Right lobe of liver (tissue), 6 donors: Measurements from ENCODE around the gene CACNA1B. TPM values are rescaled to one million over a fixed set of nuclear protein-coding genes. Genes with fewer than 3 reads are reported as not detected.
A peak's percentile ranks its signal among the peaks of the same experiment; 100 is the strongest.
"Not testable (repeated sequence)": the region's sequence is repeated elsewhere in the genome, so short reads cannot be mapped to it uniquely, and the experiment has no call there.

ENCODE experiments used
- ATAC-seq, 4 donors: fragments of 200-7000 bp; cut with Tn5 transposase; one replicate each; pipeline ENCODE4 v1.9.1; 2020; ENCODE audit warnings: mild to moderate bottlenecking in 4 of 4, moderate library complexity in 4 of 4
- DNase-seq, 3 donors: peaks; one replicate each; pipeline ENCODE4 v3.0.0-alpha.2; 2020
- H3K27ac ChIP-seq, 3 donors: fragments of 200-600 bp; one replicate each; pipeline ENCODE4 v1.8.0; 2022
- H3K27me3 ChIP-seq, 2 donors: fragments of 200-600 bp; one replicate each; pipeline ENCODE4 v1.8.0; 2022
- H3K36me3 ChIP-seq, 4 donors: fragments of 200-600 bp; sonication (generic) in 1 of 4; one replicate each; pipeline versions ENCODE4 v1.5.1 to v1.8.0; 2017 to 2022; ENCODE audit warnings: control low read depth in 1 of 4
- H3K4me1 ChIP-seq, 4 donors: fragments of 200-600 bp; sonication (generic) in 1 of 4; one replicate each; pipeline versions ENCODE4 v1.5.1 to v1.8.0; 2017 to 2022; ENCODE audit warnings: control low read depth in 1 of 4
- H3K4me3 ChIP-seq, 3 donors: fragments of 200-600 bp; one replicate each; pipeline ENCODE4 v1.8.0; 2022
- H3K9me3 ChIP-seq, 4 donors: fragments of 200-600 bp; sonication (generic) in 1 of 4; one replicate each; pipeline versions ENCODE4 v1.5.1 to v1.8.0; 2017 to 2022; ENCODE audit warnings: control low read depth in 1 of 4
- WGBS: methylation state at CpG from one replicate; pipeline ENCODE4 v1.1.6; 2018; ENCODE audit warnings: low coverage, low lambda C conversion rate; ENCODE audit not compliant: insufficient coverage; ENCODE audit errors: missing lambda C conversion rate; 5-methylcytosine and 5-hydroxymethylcytosine counted together
- intact Hi-C, 2 donors: fragments of 100-400 bp; cut with DNase I; formaldehyde crosslinking; loops; one replicate each; pipeline versions ENCODE4 v1.11.2 to v1.14.1; 2022
- microRNA counts: library from miRNA; unstranded; fragments of <30 nt; microRNA quantifications from one replicate; lab custom pipeline; 2016
- microRNA-seq, 2 donors: library from miRNA; unstranded; fragments of <30 nt; microRNA quantifications; one replicate each; pipeline ENCODE4, GENCODE V29; 2019 to 2020
- small RNA-seq, 2 experiments: library from RNA; depleted of rRNA; stranded (forward); fragments of <200 nt; gene quantifications; one replicate each; pipeline ENCODE3, GENCODE V24; 2016
- total RNA-seq, 6 experiments: library from RNA; depleted of rRNA in 2 of 6; stranded (reverse); fragments of >200 nt in 2 of 6; fragmentation: NEBNext Ultra II Directional in 3 of 6; extraction: Animal tissue kit (Norgen Biotek cat#: 25700) in 3 of 6; gene quantifications; one replicate each; pipeline versions ENCODE4 v1.1.0 to v1.2.4, GENCODE V29; 2016 to 2023
- TF ChIP-seq, protein P1 (sequence below), 4 donors: fragments of 200-600 bp in 3 of 4; fragments of 450-650 bp in 1 of 4; IDR thresholded peaks; one replicate each; pipeline versions ENCODE4 v1.5.1 to v1.8.0; 2016 to 2022; ENCODE audit warnings: antibody characterized with exemption in 4 of 4, mild to moderate bottlenecking in 2 of 4
- donor health status: DM: no; HTN: yes; CAD: no.
- donor health status: DM: no; HTN: no; CAD: no.
- donor health status: DM: no; HTN: no; CAD: no.
- donor health status: DM: no; HTN: yes; CAD: no.
- donor health status: DM: no; HTN: yes; CAD: no.

CACNA1B gene
- total RNA-seq, 6 experiments from 2014 or later: not detected

GRCh38 chr9:138142528-138143244 lies 265.1 kb downstream of the CACNA1B start:
- H3K36me3 ChIP-seq, H3K4me1 ChIP-seq, DNase-seq, H3K4me3 ChIP-seq, H3K27ac ChIP-seq, H3K9me3 ChIP-seq, H3K27me3 ChIP-seq, intact Hi-C loops: not testable (repeated sequence)
- no CpG with 5 or more reads among the region's 11 CpGs for WGBS
- ATAC-seq: peak in 1 of 4 donors; percentile 12

DNA sequence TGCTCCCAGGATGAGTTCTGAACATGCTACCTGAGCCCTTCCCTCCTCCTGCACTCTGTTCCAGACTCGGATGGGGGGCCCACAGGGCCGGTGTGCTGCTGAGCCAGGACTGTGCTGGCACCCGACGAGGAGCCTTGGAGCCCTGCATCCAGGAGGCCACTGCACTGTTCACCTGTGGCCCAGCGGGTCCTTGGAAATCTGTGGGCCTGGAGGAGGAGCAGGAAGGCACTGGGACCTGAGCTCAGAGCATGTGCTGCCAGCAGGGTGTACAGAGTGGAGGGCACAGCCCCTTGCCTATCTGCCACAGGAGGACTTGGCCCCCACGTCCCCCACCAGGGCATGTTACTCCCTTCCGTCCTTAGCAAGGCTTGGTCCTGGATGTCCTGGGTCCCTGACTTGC lies 265.9 kb downstream of the CACNA1B start:
- H3K27ac ChIP-seq, H3K9me3 ChIP-seq, DNase-seq, H3K36me3 ChIP-seq, H3K4me3 ChIP-seq, H3K4me1 ChIP-seq, H3K27me3 ChIP-seq, intact Hi-C loops: not testable (repeated sequence)
- WGBS: no CpG with 5 or more reads among the region's 7 CpGs
- ATAC-seq: peak in 1 of 4 donors; percentile 31

DNA sequence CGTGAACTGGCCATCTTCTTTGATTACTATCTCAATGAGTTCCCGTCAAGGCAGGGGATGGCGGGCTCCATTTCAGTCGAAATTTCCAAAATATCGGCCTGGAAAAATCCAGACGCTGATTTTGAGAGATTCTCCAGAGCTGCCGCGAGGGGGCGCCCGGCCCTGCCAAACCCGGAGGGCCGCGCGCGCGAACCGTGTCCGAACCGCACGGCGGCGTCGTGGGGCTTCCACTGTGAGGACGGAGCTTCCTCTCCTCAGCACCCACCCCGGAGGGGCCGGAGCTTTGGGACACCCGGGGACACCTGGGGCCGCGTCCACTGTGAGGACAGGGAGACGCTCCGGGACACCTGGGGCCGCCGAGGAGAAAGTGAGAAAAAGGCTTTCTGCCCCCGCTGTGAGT lies 270.0 kb downstream of the CACNA1B start:
- peak in 1 of 3 donors; percentile 41 for DNase-seq
- ATAC-seq, H3K36me3 ChIP-seq, H3K4me1 ChIP-seq, H3K27me3 ChIP-seq, intact Hi-C loops, H3K27ac ChIP-seq, H3K4me3 ChIP-seq, H3K9me3 ChIP-seq: not testable (repeated sequence)
- TF ChIP-seq, protein P1, sequence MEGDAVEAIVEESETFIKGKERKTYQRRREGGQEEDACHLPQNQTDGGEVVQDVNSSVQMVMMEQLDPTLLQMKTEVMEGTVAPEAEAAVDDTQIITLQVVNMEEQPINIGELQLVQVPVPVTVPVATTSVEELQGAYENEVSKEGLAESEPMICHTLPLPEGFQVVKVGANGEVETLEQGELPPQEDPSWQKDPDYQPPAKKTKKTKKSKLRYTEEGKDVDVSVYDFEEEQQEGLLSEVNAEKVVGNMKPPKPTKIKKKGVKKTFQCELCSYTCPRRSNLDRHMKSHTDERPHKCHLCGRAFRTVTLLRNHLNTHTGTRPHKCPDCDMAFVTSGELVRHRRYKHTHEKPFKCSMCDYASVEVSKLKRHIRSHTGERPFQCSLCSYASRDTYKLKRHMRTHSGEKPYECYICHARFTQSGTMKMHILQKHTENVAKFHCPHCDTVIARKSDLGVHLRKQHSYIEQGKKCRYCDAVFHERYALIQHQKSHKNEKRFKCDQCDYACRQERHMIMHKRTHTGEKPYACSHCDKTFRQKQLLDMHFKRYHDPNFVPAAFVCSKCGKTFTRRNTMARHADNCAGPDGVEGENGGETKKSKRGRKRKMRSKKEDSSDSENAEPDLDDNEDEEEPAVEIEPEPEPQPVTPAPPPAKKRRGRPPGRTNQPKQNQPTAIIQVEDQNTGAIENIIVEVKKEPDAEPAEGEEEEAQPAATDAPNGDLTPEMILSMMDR (IDR thresholded peaks at IDR 0.05): peak in 2 of 4 donors; percentile 13 to 15
- 30% methylated on average over 6 of the region's 34 CpGs for WGBS

- peak overlapping the region; percentile 26 to 49 (median 43) for H3K4me3 ChIP-seq
- 21% methylated on average over 32 of the region's 81 CpGs for WGBS
- ATAC-seq (peak; percentile 55 to 74 (median 73)), DNase-seq (peak in 2 of 3 donors; percentile 28 to 62)
- H3K9me3 ChIP-seq, intact Hi-C loops, H3K27me3 ChIP-seq, H3K4me1 ChIP-seq, H3K36me3 ChIP-seq, H3K27ac ChIP-seq: not testable (repeated sequence)
- TF ChIP-seq, protein P1 (IDR thresholded peaks at IDR 0.05): peak; percentile 34 to 50 (median 48)
These were observed 272.4 kb downstream of the CACNA1B start for GRCh38 chr9:138149672-138150656.

DNA sequence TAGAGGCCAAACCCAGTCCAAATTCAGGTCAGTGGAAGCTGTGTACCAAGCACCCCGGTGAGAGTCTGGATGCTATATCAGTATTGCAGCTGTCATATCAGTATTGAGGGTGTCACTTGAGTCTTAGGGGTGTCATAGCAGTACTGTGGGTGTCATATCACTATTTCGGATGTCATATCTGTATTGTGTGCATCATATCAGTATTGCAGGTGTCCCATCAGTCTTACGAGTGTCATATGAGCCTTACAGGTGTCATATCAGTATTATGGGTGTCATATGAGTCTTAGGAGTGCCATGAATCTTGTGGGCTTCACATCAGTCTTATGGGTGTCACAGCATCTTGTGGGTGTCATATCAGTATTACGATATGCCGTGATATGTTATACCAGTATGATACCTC lies 278.2 kb downstream of the CACNA1B start:
- 78% methylated on average over 4 of the region's 5 CpGs for WGBS
- H3K9me3 ChIP-seq, DNase-seq, H3K4me3 ChIP-seq, H3K36me3 ChIP-seq, H3K27ac ChIP-seq, ATAC-seq, H3K4me1 ChIP-seq, intact Hi-C loops, H3K27me3 ChIP-seq: not testable (repeated sequence)

- intact Hi-C loops, H3K9me3 ChIP-seq, DNase-seq, H3K27me3 ChIP-seq, H3K4me3 ChIP-seq, H3K4me1 ChIP-seq, H3K27ac ChIP-seq, H3K36me3 ChIP-seq, ATAC-seq: not testable (repeated sequence)
- 0% methylated on average over 1 of the region's 1 CpG for WGBS
These were observed 289.2 kb downstream of the CACNA1B start for GRCh38 chr9:138166793-138167192.

MicroRNAs within 50 kb of the gene (microRNA counts, 767-probe panel; counts per million panel counts)
- 237 counts per million for microRNA hsa-miR-602 (lab: Ali Mortazavi, UCI)

Small RNA genes within 50 kb of the gene (microRNA-seq; reads per million reads assigned to microRNA genes)
- 0 reads per million in 2 donors for gene MIR602

Small RNA genes within 50 kb of the gene (small RNA-seq; reads per million reads assigned to genes)
- gene AL591424.2 (0 reads per million in 2 experiments), gene MIR602 (0 reads per million in 2 experiments)
